Epithelial cell of proximal tubule (primary cell): ENCODE results near the gene KPNA4. TPM values are rescaled to one million over a fixed set of nuclear protein-coding genes. Genes with fewer than 3 reads are reported as not detected.

Experiments
- DNase-seq: peaks from one replicate; pipeline ENCODE4 v3.0.0-alpha.2; 2011; ENCODE audit warnings: low read depth
- H3K4me3 ChIP-seq: 2 replicates; pipeline ENCODE4 v1.5.1; 2011; ENCODE audit warnings: low read depth, mild to moderate bottlenecking, low read length
- total RNA-seq: library from RNA; depleted of rRNA; stranded (reverse); fragments of >200 nt; gene quantifications from 2 replicates; pipeline ENCODE4 v1.2.3, GENCODE V29; 2015
- TF ChIP-seq, protein P1 (sequence below): conservative IDR thresholded peaks from 2 replicates; pipeline ENCODE4 v1.5.1; 2012; ENCODE audit warnings: low read depth, mild to moderate bottlenecking, low read length

Gene KPNA4
- total RNA-seq: 17.0 and 27.7 TPM in 2 replicates

GRCh38 chr3:160565442-160566403 lies at the start of gene KPNA4:
Gene KPNA4 (minus strand): TSS chr3:160565571. CDS start chr3:160565282, 289 bp downstream.
- H3K4me3 ChIP-seq: peak within 1 kb of the TSS; percentile 81
- peak; percentile 86 for DNase-seq
- TF ChIP-seq, protein P1, sequence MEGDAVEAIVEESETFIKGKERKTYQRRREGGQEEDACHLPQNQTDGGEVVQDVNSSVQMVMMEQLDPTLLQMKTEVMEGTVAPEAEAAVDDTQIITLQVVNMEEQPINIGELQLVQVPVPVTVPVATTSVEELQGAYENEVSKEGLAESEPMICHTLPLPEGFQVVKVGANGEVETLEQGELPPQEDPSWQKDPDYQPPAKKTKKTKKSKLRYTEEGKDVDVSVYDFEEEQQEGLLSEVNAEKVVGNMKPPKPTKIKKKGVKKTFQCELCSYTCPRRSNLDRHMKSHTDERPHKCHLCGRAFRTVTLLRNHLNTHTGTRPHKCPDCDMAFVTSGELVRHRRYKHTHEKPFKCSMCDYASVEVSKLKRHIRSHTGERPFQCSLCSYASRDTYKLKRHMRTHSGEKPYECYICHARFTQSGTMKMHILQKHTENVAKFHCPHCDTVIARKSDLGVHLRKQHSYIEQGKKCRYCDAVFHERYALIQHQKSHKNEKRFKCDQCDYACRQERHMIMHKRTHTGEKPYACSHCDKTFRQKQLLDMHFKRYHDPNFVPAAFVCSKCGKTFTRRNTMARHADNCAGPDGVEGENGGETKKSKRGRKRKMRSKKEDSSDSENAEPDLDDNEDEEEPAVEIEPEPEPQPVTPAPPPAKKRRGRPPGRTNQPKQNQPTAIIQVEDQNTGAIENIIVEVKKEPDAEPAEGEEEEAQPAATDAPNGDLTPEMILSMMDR: no peak

DNA sequence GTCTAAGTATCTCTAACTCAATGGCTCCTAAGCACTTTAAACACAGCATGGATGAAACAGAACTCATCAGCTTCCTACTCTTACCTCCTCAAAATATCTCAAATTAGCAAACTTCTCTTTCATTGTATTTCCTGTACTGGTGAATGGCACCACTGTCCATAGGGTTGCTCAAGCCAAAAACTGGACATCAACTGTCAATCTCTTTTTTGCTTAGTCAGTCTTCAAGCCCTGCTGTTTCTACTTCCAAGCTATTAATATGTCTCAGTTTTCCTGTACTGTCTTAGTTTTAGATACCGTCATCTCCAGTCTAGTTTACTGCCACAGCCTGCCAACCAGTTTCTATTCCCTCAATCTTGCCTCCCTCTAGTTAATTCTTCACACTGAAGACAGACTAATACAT lies 48.3 kb upstream of the KPNA4 start:
- no peak overlapping the region for H3K4me3 ChIP-seq
- DNase-seq: no peak
- TF ChIP-seq, protein P1: no peak

GRCh38 chr3:160612386-160613075 lies 47.2 kb upstream of the KPNA4 start:
- H3K4me3 ChIP-seq: no peak overlapping the region
- TF ChIP-seq, protein P1: no peak
- DNase-seq: no peak

GRCh38 chr3:160611141-160611540 lies 45.8 kb upstream of the KPNA4 start:
- TF ChIP-seq, protein P1: no peak
- no peak for DNase-seq
- no peak overlapping the region for H3K4me3 ChIP-seq

DNA sequence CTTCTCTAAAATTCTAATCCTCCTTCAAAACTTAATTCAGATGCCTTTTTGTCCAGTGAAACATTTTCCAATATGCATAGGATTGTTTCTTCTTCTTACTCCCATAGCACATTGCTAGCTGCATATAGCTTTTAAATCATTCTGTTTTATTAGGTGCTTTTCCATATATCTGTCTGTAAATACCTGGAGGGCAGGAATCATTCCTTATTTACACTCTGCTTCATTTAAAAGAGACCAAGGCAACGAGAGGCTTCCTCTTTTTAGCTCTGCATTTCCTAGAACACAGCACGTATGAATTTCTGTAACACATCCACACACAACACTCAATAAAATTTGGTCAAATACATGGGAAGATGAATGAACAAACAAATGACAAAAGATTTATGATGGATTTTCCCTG lies 43.5 kb upstream of the KPNA4 start:
- TF ChIP-seq, protein P1: no peak
- no peak overlapping the region for H3K4me3 ChIP-seq
- DNase-seq: no peak

GRCh38 chr3:160607826-160608225 lies 42.5 kb upstream of the KPNA4 start:
- no peak overlapping the region for H3K4me3 ChIP-seq
- DNase-seq: no peak
- TF ChIP-seq, protein P1: no peak
